K562 (cell line): Measurements from ENCODE around the gene DNMT3A. TPM values are rescaled to one million over a fixed set of nuclear protein-coding genes. Genes with fewer than 3 reads are reported as not detected.

ENCODE experiments used
- ATAC-seq: fragments of 200-7000 bp; cut with Tn5 transposase; 3 replicates; pipeline ENCODE4 v1.9.1; 2020; ENCODE audit warnings: moderate library complexity
- BruUV-seq: library from RNA; stranded (reverse); fragments of 400-500 nt; replicated peaks from 2 replicates; lab custom pipeline; 2021; lab: Mats Ljungman, UMichigan
- CTCF ChIA-PET: fragments of 300-600 bp; formaldehyde crosslinking; extraction: SDS; loops from one replicate; lab custom pipeline; 2021; ENCODE audit warnings: low intra/inter-chr PET ratio; lab: Yijun Ruan, JAX
- POLR2A ChIA-PET: fragments of 300-600, 350-650 bp; sonication (Branson Sonifier 250); formaldehyde crosslinking; extraction: SDS; loops from one replicate; lab custom pipeline; 2021; ENCODE audit warnings: antibody characterized with exemption, inconsistent platforms; lab: Yijun Ruan, JAX
- DNase-seq, 4 experiments: peaks; one replicate each; pipeline versions ENCODE4 v3.0.0 to v3.0.0-alpha.2; 2011 to 2018; ENCODE audit warnings: low spot score in 3 of 4, mixed read lengths in 3 of 4; ENCODE audit errors: extremely low read depth in 1 of 4
- FAIRE-seq: peaks from 2 replicates; lab custom pipeline; 2011; peaks lifted over from hg19 to GRCh38; lab: Jason Lieb, UNC
- H2AFZ ChIP-seq: 2 replicates; pipeline ENCODE4 v1.6.0; 2011; ENCODE audit warnings: low read depth, low read length, control low read depth, inconsistent platforms
- H3K27ac ChIP-seq: fragments of 200-600 bp; 3 replicates; pipeline ENCODE4 v1.8.0; 2011; ENCODE audit warnings: low read depth, mild to moderate bottlenecking, control low read depth, inconsistent platforms, low read length, moderate library complexity, mixed read lengths; ENCODE audit errors: extremely low read depth
- H3K27me3 ChIP-seq, 2 experiments: fragments of 300-600 bp in 1 of 2; 2 replicates in 1 of 2; 3 replicates in 1 of 2; pipeline versions ENCODE4 v1.6.0 to v1.8.0; 2011; ENCODE audit warnings: inconsistent platforms in 2 of 2, low read length in 2 of 2, mild to moderate bottlenecking in 1 of 2, mixed read lengths in 1 of 2, moderate library complexity in 1 of 2; ENCODE audit not compliant: control insufficient read depth in 2 of 2, insufficient read depth in 2 of 2
- H3K36me3 ChIP-seq: fragments of 300-600 bp; 3 replicates; pipeline ENCODE4 v1.8.0; 2011; ENCODE audit warnings: mild to moderate bottlenecking, low read length, inconsistent platforms; ENCODE audit not compliant: control insufficient read depth, insufficient read depth
- H3K4me1 ChIP-seq, 2 experiments: fragments of 200-600 bp in 1 of 2; replicated peaks in 1 of 2; 2 replicates in 1 of 2; 3 replicates in 1 of 2; pipeline versions ENCODE4 v1.5.1 to v1.8.0; 2011; ENCODE audit warnings: inconsistent platforms in 2 of 2, low read length in 2 of 2, mild to moderate bottlenecking in 1 of 2, mixed read lengths in 1 of 2, moderate library complexity in 1 of 2; ENCODE audit not compliant: control insufficient read depth in 2 of 2, insufficient read depth in 2 of 2
- H3K4me2 ChIP-seq: 2 replicates; pipeline ENCODE4 v1.6.1; 2011; ENCODE audit warnings: low read length, control low read depth, inconsistent platforms, mixed read lengths; ENCODE audit not compliant: insufficient read depth
- H3K4me3 ChIP-seq: fragments of 200-600 bp; sonication (generic), shearing (Covaris generic); 2 replicates; pipeline ENCODE4 v1.5.1; 2016; ENCODE audit warnings: control low read depth, inconsistent platforms
- H3K79me2 ChIP-seq: fragments of 200-600 bp; 3 replicates; pipeline ENCODE4 v1.8.0; 2011; ENCODE audit warnings: low read length, inconsistent platforms; ENCODE audit not compliant: control insufficient read depth, insufficient read depth
- H3K9ac ChIP-seq, 2 experiments: 2 replicates each; pipeline versions ENCODE4 v1.6.0 to v1.6.1; 2011; ENCODE audit warnings: low read depth in 2 of 2, low read length in 2 of 2, control low read depth in 1 of 2, inconsistent platforms in 1 of 2, mild to moderate bottlenecking in 1 of 2, mixed read lengths in 1 of 2; ENCODE audit not compliant: insufficient read depth in 1 of 2
- H3K9me1 ChIP-seq: one replicate; pipeline ENCODE4 v1.6.0; 2011; ENCODE audit warnings: inconsistent platforms, mild to moderate bottlenecking, low read length, moderate library complexity; ENCODE audit not compliant: control insufficient read depth, insufficient read depth
- H3K9me3 ChIP-seq: replicated peaks from 2 replicates; pipeline ENCODE4 v1.5.1; 2011; ENCODE audit warnings: low read depth, low read length, inconsistent platforms; ENCODE audit not compliant: control insufficient read depth, insufficient read depth
- H4K20me1 ChIP-seq: replicated peaks from 2 replicates; pipeline ENCODE4 v1.6.1; 2011; ENCODE audit warnings: low read length, inconsistent platforms, mixed read lengths; ENCODE audit not compliant: control insufficient read depth, insufficient read depth
- BHLHE40 ChIP-seq: IDR thresholded peaks from 2 replicates; pipeline ENCODE4 v1.6.1; 2011; ENCODE audit warnings: low read length, improper control_type of control experiment
- CBFA2T2 ChIP-seq: fragments of 450-650 bp; conservative IDR thresholded peaks from 2 replicates; pipeline ENCODE4 v1.6.1; 2017; ENCODE audit warnings: mild to moderate bottlenecking
- DDX20 ChIP-seq: fragments of 450-650 bp; IDR thresholded peaks from 2 replicates; pipeline ENCODE4 v1.6.1; 2016; ENCODE audit warnings: missing genetic modification characterization, low read depth, mild to moderate bottlenecking, missing compliant biosample characterization, moderate library complexity
- DEAF1 ChIP-seq: fragments of 450-650 bp; formaldehyde crosslinking; IDR thresholded peaks from 2 replicates; pipeline ENCODE4 v1.4.0; 2020; ENCODE audit warnings: mild to moderate bottlenecking, moderate library complexity
- ETS2 ChIP-seq: IDR thresholded peaks from 2 replicates; pipeline ENCODE4 v1.6.1; 2016; ENCODE audit warnings: borderline replicate concordance, missing genetic modification characterization, mild to moderate bottlenecking, moderate library complexity, missing compliant biosample characterization; ENCODE audit not compliant: poor library complexity, severe bottlenecking
- HES1 ChIP-seq: fragments of 450-650 bp; IDR thresholded peaks from 2 replicates; pipeline ENCODE4 v1.6.1; 2016; ENCODE audit warnings: low read depth, mild to moderate bottlenecking, moderate library complexity
- HIVEP1 ChIP-seq: fragments of 250-450 bp; sonication (Bioruptor Pico); IDR thresholded peaks from 2 replicates; pipeline ENCODE4 v1.4.0; 2020; ENCODE audit warnings: mild to moderate bottlenecking
- IFI16 ChIP-seq: fragments of 250-450 bp; sonication (Bioruptor Pico); IDR thresholded peaks from 2 replicates; pipeline ENCODE4 v2.1.2; 2022; ENCODE audit warnings: mild to moderate bottlenecking, inconsistent platforms
- PKNOX1 ChIP-seq: fragments of 450-650 bp; IDR thresholded peaks from 2 replicates; pipeline ENCODE4 v1.6.1; 2016
- SAP30 ChIP-seq: fragments of 200-600 bp; sonication (generic); IDR thresholded peaks from 2 replicates; pipeline ENCODE4 v1.6.1; 2012; ENCODE audit warnings: borderline replicate concordance, low read depth, mild to moderate bottlenecking, moderate library complexity, low read length, control low read depth, inconsistent platforms; ENCODE audit not compliant: insufficient read depth, poor library complexity, severe bottlenecking
- TCF7L2 ChIP-seq: fragments of 150-350 bp; IDR thresholded peaks from 2 replicates; pipeline ENCODE4 v1.6.1; 2016; ENCODE audit warnings: low read depth, mild to moderate bottlenecking, low read length, moderate library complexity
- ZBTB1 ChIP-seq: sonication (generic); formaldehyde crosslinking; IDR thresholded peaks from 2 replicates; pipeline ENCODE4 v1.8.1; 2023; ENCODE audit warnings: missing genetic modification reagents, low read depth, mild to moderate bottlenecking, borderline replicate concordance
- ZNF253 ChIP-seq: fragments of 250-450 bp; sonication (Bioruptor Pico); conservative IDR thresholded peaks from 2 replicates; pipeline ENCODE4 v1.6.1; 2021; ENCODE audit warnings: mild to moderate bottlenecking
- WGBS: fragments of 100-300 bp; shearing (Covaris generic); methylation state at CpG from one replicate; pipeline ENCODE4 v1.1.6; 2016; ENCODE audit warnings: low coverage, mixed read lengths; ENCODE audit not compliant: insufficient coverage; ENCODE audit errors: missing lambda C conversion rate; 5-methylcytosine and 5-hydroxymethylcytosine counted together
- in situ Hi-C: fragments of 300-500 bp; cut with MboI; formaldehyde crosslinking; loops from 4 replicates; pipeline ENCODE4 v1.15.0; 2018; ENCODE audit warnings: inconsistent platforms, mixed read lengths
- intact Hi-C: fragments of 100-400 bp; cut with micrococcal nuclease; formaldehyde crosslinking; loops from 2 replicates; pipeline ENCODE4 v1.14.2; 2022
- polyA plus RNA-seq, 8 experiments: library from polyadenylated mRNA; depleted of rRNA in 4 of 8; stranded (reverse) in 5 of 8; unstranded in 3 of 8; fragments of >200 nt; fragmentation: Nextera tagmentation in 2 of 8; fragmentation: Illumina TruSeq in 1 of 8; extraction: Ambion mirVana in 2 of 8; extraction: Trizol in 1 of 8; gene quantifications; 2 replicates each; pipeline versions ENCODE4 v1.2.1 to v1.2.3, GENCODE V29; 2011 to 2014; ENCODE audit warnings: inconsistent platforms in 1 of 8, missing spikeins in 1 of 8
- total RNA-seq, 7 experiments: library from RNA; depleted of rRNA in 6 of 7; stranded (reverse); fragments of >200 nt in 6 of 7; fragmentation: Illumina TruSeq in 2 of 7; extraction: Trizol in 2 of 7; gene quantifications; 2 replicates each; pipeline versions ENCODE4 v1.2.1 to v1.2.3, GENCODE V29; 2011 to 2021; ENCODE audit warnings: low replicate concordance in 1 of 7

DNMT3A gene
- total and polyA plus RNA-seq, 9 of the 15 experiments (the other 6 are each of a cell fraction or from before 2014, with no cell fraction given): 3.0 to 16.0 (median 6.1) TPM

- in situ Hi-C loops: no loop called here
- FAIRE-seq (no peak), DNase-seq (no peak), ATAC-seq (no peak)
- Histone ChIP-seq H3K4me2 (no peak overlapping the region), H4K20me1 (no peaks in the 10 kb centered on the region; the same call in 1 of the 2 replicates), H3K9ac (no peak overlapping the region), H3K9me3 (no peaks in the 10 kb centered on the region), H3K27me3 (peaks cover 13 to 65% of the 10 kb centered on the region in 2 experiments), H3K4me3 (no peak overlapping the region), H3K36me3 (no peaks in the 10 kb centered on the region), H3K27ac (no peak overlapping the region), H2AFZ (no peak overlapping the region), H3K4me1 (no peaks in the 10 kb centered on the region), H3K9me1 (no peaks in the 10 kb centered on the region), H3K79me2 (no peaks in the 10 kb centered on the region)
- intact Hi-C loops: no loop called here
- no peak for TF ChIP-seq HIVEP1 (CRISPR knock-in tag)
- no peak for TF ChIP-seq HES1
- no peak for TF ChIP-seq BHLHE40
- TF ChIP-seq DDX20: no peak
- no peak for TF ChIP-seq ETS2 (tag)
- no peak for TF ChIP-seq TCF7L2
- no peak for TF ChIP-seq SAP30
- no peak for TF ChIP-seq PKNOX1
- no peak for TF ChIP-seq DEAF1 (CRISPR knock-in tag)
- TF ChIP-seq ZNF253: no peak
- no peak for TF ChIP-seq CBFA2T2
- TF ChIP-seq ZBTB1 (CRISPR knock-in tag): no peak
- no peak for TF ChIP-seq IFI16 (CRISPR knock-in tag)
- no TSS peak for BruUV-seq
- WGBS: 1% methylated on average over 10 of the region's 10 CpGs
- POLR2A ChIA-PET: interaction anchor here (0.6 to 0.7 kb wide), 2 partner anchors 17 to 19 kb away, joined by 3 read pairs; no protein-coding TSS in a partner anchor
- CTCF ChIA-PET: no interaction called here
Observed at GRCh38 chr2:25178976-25179375, 162.7 kb downstream of the DNMT3A start.
